Vagina (tissue), 2 donors: ENCODE measurements around the gene HSPB2.

Experiments used
- CTCF ChIP-seq, 3 experiments: fragments of 450-650 bp in 2 of 3; fragments of 200-600 bp in 1 of 3; sonication (generic) in 1 of 3; IDR thresholded peaks; one replicate each; pipeline ENCODE4 v1.5.1; 2017 to 2019; ENCODE audit warnings: antibody characterized with exemption in 3 of 3, mild to moderate bottlenecking in 2 of 3, moderate library complexity in 2 of 3
- POLR2AphosphoS5 ChIP-seq, 2 donors: sonication (generic); formaldehyde crosslinking; IDR thresholded peaks; one replicate each; pipeline ENCODE4 v1.9.0; 2017; ENCODE audit warnings: antibody characterized with exemption in 2 of 2, mild to moderate bottlenecking in 2 of 2, low read depth in 1 of 2; ENCODE audit not compliant: insufficient read depth in 1 of 2

DNA sequence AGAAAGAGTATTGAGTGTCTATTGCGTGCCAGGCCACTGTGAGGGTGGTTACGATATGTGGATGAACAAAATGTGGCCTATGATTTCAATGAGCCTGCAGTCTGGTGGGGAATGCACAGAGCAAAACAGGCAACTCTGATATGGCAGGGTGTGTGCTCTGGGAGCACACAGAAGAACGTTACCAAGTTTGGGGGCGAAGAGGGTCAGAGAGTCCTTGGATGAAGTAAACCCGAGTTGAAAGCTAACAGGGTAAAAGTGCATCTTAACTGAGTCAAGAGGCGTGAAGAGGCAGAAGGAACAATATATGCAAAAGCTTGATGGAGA, 32.9 kb upstream of the HSPB2 start:
- TF ChIP-seq CTCF (IDR thresholded peaks at IDR 0.05) (no peak), POLR2AphosphoS5 (IDR thresholded peaks at IDR 0.05; ENCODE audit: insufficient read depth in 1 of 2, low read depth in 1 of 2) (no peak)
